Measurements from ENCODE around the gene MASP1. TPM values are rescaled to one million over a fixed set of nuclear protein-coding genes. Genes with fewer than 3 reads are reported as not detected.

Gene MASP1
- total RNA-seq, 2 experiments from 2014 or later = not detected

DNA sequence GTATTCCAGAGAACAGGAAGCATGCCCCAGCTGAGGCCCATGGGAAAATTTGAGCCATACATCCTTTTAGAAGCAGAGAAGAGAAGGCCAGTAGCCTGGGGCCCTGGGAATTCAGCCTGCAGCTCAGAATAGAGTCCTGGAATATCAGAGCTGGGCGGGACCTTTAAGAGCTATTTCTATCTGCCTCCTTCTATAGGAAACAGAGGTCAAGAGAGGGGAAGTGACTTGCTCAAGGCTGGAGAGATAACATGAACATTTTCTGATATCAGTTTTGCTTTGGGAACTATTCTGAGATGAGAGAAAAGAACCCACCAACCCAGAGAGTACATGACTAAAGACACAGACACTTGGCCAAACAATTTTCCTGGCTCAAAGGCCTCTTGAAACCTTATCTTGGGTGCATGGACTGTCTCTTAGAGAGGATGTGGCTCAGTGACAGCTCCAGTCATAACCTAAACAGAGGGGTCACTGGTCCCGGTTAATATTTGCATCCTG, 26.0 kb downstream of the MASP1 start:
- CTCF ChIA-PET = interaction anchor here (1.3 kb wide), 1 partner anchor 100 kb away, joined by 3 read pairs; no protein-coding TSS in a partner anchor

DNA sequence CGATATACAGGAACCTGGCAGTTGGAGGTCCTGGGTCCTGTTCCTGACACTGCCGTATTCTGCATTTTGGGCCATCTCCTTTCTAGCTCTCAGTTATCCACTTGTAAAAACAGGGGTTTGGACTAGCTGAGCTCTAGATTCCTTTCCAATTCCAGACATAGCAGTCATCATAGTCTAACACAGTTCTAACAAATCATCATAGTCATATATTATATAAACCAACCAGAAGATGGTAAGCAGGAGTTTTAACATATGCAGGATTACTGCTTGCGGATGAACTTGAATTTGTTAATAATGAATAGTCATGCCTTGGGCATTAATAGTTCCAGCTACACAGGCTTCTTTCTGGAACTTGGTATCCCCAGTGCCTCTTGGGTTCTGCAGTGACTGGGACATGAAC, 26.6 kb downstream of the MASP1 start:
- peaks cover 16% of the 10 kb centered on the region for H3K27me3 Mint-ChIP-seq
- peaks cover 5% of the 10 kb centered on the region for H3K9me3 Mint-ChIP-seq
- H3K36me3 Mint-ChIP-seq (ENCODE audit: low read depth) = no peaks in the 10 kb centered on the region
- no peak overlapping the region for H3K27ac Mint-ChIP-seq
- CTCF ChIA-PET = no interaction called here
- TF ChIP-seq, protein P1, sequence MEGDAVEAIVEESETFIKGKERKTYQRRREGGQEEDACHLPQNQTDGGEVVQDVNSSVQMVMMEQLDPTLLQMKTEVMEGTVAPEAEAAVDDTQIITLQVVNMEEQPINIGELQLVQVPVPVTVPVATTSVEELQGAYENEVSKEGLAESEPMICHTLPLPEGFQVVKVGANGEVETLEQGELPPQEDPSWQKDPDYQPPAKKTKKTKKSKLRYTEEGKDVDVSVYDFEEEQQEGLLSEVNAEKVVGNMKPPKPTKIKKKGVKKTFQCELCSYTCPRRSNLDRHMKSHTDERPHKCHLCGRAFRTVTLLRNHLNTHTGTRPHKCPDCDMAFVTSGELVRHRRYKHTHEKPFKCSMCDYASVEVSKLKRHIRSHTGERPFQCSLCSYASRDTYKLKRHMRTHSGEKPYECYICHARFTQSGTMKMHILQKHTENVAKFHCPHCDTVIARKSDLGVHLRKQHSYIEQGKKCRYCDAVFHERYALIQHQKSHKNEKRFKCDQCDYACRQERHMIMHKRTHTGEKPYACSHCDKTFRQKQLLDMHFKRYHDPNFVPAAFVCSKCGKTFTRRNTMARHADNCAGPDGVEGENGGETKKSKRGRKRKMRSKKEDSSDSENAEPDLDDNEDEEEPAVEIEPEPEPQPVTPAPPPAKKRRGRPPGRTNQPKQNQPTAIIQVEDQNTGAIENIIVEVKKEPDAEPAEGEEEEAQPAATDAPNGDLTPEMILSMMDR (IDR thresholded peaks at IDR 0.05) = no peak
- POLR2A ChIA-PET = no interaction called here
- H3K4me1 Mint-ChIP-seq (ENCODE audit: low read depth) = no peaks in the 10 kb centered on the region
- no peak for ATAC-seq
- no peak overlapping the region for H3K4me3 Mint-ChIP-seq
- DNase-seq = no peak
- intact Hi-C loops (cut with micrococcal nuclease) = no loop called here

More for the DNA sequence above, 26.0 kb downstream of the MASP1 start:
- H3K36me3 Mint-ChIP-seq (ENCODE audit: low read depth) = no peaks in the 10 kb centered on the region
- H3K4me3 Mint-ChIP-seq = no peak overlapping the region
- intact Hi-C loops (cut with micrococcal nuclease) = no loop called here
- POLR2A ChIA-PET = no interaction called here
- no peaks in the 10 kb centered on the region for H3K4me1 Mint-ChIP-seq (ENCODE audit: low read depth)
- peaks cover 5% of the 10 kb centered on the region for H3K9me3 Mint-ChIP-seq
- no peak overlapping the region for H3K27ac Mint-ChIP-seq
- DNase-seq = no peak
- TF ChIP-seq, protein P1 (IDR thresholded peaks at IDR 0.05) = no peak
- no peak for ATAC-seq
- peaks cover 15% of the 10 kb centered on the region for H3K27me3 Mint-ChIP-seq

GRCh38 chr3:187264021-187264420, 27.5 kb downstream of the MASP1 start:
- no peaks in the 10 kb centered on the region for H3K4me1 Mint-ChIP-seq (ENCODE audit: low read depth)
- no peak for ATAC-seq
- ChIA-PET CTCF (interaction anchor here (1.3 kb wide), 2 partner anchors 26 to 151 kb away, joined by 3 to 4 read pairs; no protein-coding TSS in a partner anchor), POLR2A (no interaction called here)
- no peak overlapping the region for H3K4me3 Mint-ChIP-seq
- no peak overlapping the region for H3K27ac Mint-ChIP-seq
- TF ChIP-seq, protein P1 (IDR thresholded peaks at IDR 0.05) = no peak
- intact Hi-C loops (cut with micrococcal nuclease) = no loop called here
- H3K36me3 Mint-ChIP-seq (ENCODE audit: low read depth) = no peaks in the 10 kb centered on the region
- peaks cover 1% of the 10 kb centered on the region for H3K9me3 Mint-ChIP-seq
- H3K27me3 Mint-ChIP-seq = peaks cover 18% of the 10 kb centered on the region
- no peak for DNase-seq

DNA sequence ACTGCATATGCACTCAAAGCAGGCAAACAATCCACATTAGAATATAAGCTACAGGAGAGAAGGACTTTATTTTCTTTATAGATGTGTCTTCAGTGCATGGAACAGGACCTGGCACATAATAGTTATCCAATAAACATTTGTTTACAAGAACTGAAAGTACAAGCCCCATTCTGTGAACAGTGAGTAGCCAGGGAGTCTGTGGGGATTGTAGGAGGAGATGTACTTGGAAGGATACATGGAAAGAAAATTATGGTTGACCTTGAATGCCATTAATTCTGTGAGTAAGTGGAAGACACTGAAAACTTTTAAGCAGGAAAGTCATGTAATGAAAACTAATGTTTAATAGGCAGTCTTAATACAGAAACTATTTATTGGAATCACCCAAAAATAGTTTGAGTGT, 28.3 kb downstream of the MASP1 start:
- no peak for ATAC-seq
- peaks cover 1% of the 10 kb centered on the region for H3K9me3 Mint-ChIP-seq
- ChIA-PET CTCF (interaction anchor here (1.3 kb wide), 2 partner anchors 25 to 151 kb away, joined by 3 to 4 read pairs; no protein-coding TSS in a partner anchor), POLR2A (no interaction called here)
- no peak for DNase-seq
- no peaks in the 10 kb centered on the region for H3K36me3 Mint-ChIP-seq (ENCODE audit: low read depth)
- H3K27me3 Mint-ChIP-seq = peaks cover 17% of the 10 kb centered on the region
- H3K27ac Mint-ChIP-seq = no peak overlapping the region
- intact Hi-C loops (cut with micrococcal nuclease) = no loop called here
- no peak overlapping the region for H3K4me3 Mint-ChIP-seq
- TF ChIP-seq, protein P1 (IDR thresholded peaks at IDR 0.05) = no peak
- H3K4me1 Mint-ChIP-seq (ENCODE audit: low read depth) = no peaks in the 10 kb centered on the region

DNA sequence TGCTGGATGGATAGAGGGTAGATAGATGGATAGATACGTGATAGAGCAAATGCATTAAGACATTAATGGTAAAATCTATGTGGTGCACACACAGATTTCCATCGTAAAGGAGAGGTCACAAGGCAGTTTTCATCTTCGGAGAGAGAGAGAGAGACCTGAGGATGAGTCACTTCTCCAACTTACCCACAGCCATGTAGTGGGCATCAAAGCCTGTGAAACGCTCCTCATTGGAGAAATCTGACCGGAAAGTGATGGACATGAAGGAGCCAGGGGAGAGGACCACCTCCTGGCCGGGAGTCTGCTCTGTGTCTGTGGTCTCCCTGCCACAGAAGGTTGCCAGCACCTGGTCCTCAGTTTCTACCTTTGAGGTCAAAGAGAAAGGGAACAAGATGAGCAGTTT, 29.2 kb downstream of the MASP1 start:
- no peak overlapping the region for H3K4me3 Mint-ChIP-seq
- H3K4me1 Mint-ChIP-seq (ENCODE audit: low read depth) = no peaks in the 10 kb centered on the region
- H3K36me3 Mint-ChIP-seq (ENCODE audit: low read depth) = no peaks in the 10 kb centered on the region
- H3K27ac Mint-ChIP-seq = no peak overlapping the region
- POLR2A ChIA-PET = no interaction called here
- TF ChIP-seq, protein P1 (IDR thresholded peaks at IDR 0.05) = no peak
- peaks cover 13% of the 10 kb centered on the region for H3K27me3 Mint-ChIP-seq
- no peak for DNase-seq
- intact Hi-C loops (cut with micrococcal nuclease) = no loop called here
- CTCF ChIA-PET = no interaction called here
- no peak for ATAC-seq
- H3K9me3 Mint-ChIP-seq = peaks cover 1% of the 10 kb centered on the region

Measured in activated CD8-positive, alpha-beta T cell treated with anti-CD3 and anti-CD28 coated beads for 36 hours (primary cell).